Stimulated activated CD4-positive, alpha-beta T cell treated with anti-CD3 and anti-CD28 coated beads, Interleukin-4, amount 100 ng/mL, for 1 hour (primary cell): Measurements from ENCODE around the gene NCKAP5.

Experiments used
- DNase-seq: peaks from one replicate; pipeline ENCODE4 v3.0.0-alpha.2; 2020

The NCKAP5 gene

GRCh38 chr2:132680544-132680943 is 887.7 kb downstream of the NCKAP5 start:
- no peak for DNase-seq

GRCh38 chr2:132678483-132678882 is 889.8 kb downstream of the NCKAP5 start:
- DNase-seq = no peak

GRCh38 chr2:132677661-132678060 is 890.6 kb downstream of the NCKAP5 start:
- DNase-seq = no peak

- DNase-seq = no peak
Measured at GRCh38 chr2:132676999-132677398, 891.3 kb downstream of the NCKAP5 start.

- no peak for DNase-seq
Measured at GRCh38 chr2:132671151-132671835, 897.0 kb downstream of the NCKAP5 start.

- no peak for DNase-seq
Measured at GRCh38 chr2:132670496-132671150, 897.6 kb downstream of the NCKAP5 start.

- DNase-seq = no peak
Measured at GRCh38 chr2:132669908-132670495, 898.3 kb downstream of the NCKAP5 start, which contains the start of gene LYPD1. LYPD1 (minus strand) TSS chr2:132670205; CDS start chr2:132669932, 273 bp downstream.

GRCh38 chr2:132668987-132669907 is 899.0 kb downstream of the NCKAP5 start:
- DNase-seq = no peak

GRCh38 chr2:132668189-132668823 is 900.0 kb downstream of the NCKAP5 start:
- no peak for DNase-seq

GRCh38 chr2:132667706-132668105 is 900.6 kb downstream of the NCKAP5 start:
- no peak for DNase-seq

GRCh38 chr2:132665401-132666140 is 902.7 kb downstream of the NCKAP5 start:
- DNase-seq = no peak

- no peak for DNase-seq
Measured at GRCh38 chr2:132664096-132664495, 904.2 kb downstream of the NCKAP5 start.

- DNase-seq = no peak
Measured at GRCh38 chr2:132662732-132663131, 905.5 kb downstream of the NCKAP5 start.

GRCh38 chr2:132659331-132659730 is 908.9 kb downstream of the NCKAP5 start:
- DNase-seq = no peak

- no peak for DNase-seq
Measured at GRCh38 chr2:132656266-132656975, 911.8 kb downstream of the NCKAP5 start.

GRCh38 chr2:132654968-132655367 is 913.3 kb downstream of the NCKAP5 start:
- DNase-seq = no peak

- DNase-seq = no peak
Measured at GRCh38 chr2:132654335-132654734, 913.9 kb downstream of the NCKAP5 start.

- no peak for DNase-seq
Measured at GRCh38 chr2:132652474-132652873, 915.8 kb downstream of the NCKAP5 start.

- DNase-seq = no peak
Measured at GRCh38 chr2:132651115-132652045, 916.9 kb downstream of the NCKAP5 start.

GRCh38 chr2:132646540-132647108 is 921.6 kb downstream of the NCKAP5 start:
- no peak for DNase-seq
